GM12892 (cell line): ENCODE data around the gene CCDC33.

Experiments
- POLR2A ChIP-seq: IDR thresholded peaks from 2 replicates; pipeline ENCODE4 v1.6.1; 2011; ENCODE audit warnings: low read depth, low read length, control low read depth
- POLR2AphosphoS5 ChIP-seq: IDR thresholded peaks from 2 replicates; pipeline ENCODE4 v1.6.1; 2011; ENCODE audit warnings: low read depth, low read length, control low read depth
- TAF1 ChIP-seq: IDR thresholded peaks from 2 replicates; pipeline ENCODE4 v1.6.1; 2011; ENCODE audit warnings: low read depth, mild to moderate bottlenecking, control low read depth, low read length, borderline replicate concordance

DNA sequence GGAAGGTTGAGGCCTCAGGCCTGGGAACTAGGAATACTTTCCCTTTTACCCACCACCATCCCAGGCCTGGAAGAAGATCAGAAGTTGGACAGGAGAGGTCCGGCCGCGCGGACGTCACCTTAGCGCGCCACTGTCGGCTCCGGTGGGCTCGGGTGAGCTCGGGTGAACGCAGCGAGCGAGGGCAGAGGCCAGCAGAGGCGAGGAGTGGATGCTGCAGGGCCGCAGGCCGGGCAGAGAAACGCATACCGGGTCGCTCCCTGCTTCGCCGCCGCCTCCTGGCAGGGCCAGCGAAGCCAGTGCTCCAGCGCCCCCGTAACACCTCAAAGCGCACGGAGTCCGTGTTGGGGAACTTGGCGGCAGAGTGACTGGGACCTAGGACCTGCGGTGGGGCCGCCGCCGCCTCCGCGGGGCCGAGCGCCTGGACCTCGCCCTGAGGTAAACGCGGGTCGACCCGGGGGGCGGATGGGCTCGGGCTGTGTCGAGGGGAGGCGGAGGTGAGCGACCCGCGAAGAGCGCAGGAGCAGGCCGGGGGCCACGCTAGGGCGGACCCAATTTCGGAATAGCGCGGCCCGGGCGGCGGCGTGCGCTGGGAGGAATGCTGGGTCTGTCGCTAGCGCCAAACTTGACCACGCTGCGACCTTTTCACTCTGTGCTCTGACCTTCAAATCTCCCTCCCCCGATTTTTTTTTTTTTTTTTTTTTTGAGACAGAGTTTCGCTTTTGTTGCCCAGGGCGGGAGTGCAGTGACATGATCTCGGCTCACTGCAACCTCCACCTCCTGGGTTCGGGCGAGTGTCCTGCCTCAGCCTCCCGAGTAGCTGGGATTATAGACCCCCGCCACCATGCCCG lies 129.7 kb downstream of the CCDC33 start:
- TF ChIP-seq POLR2A: no peak
- no peak for TF ChIP-seq TAF1
- no peak for TF ChIP-seq POLR2AphosphoS5
